Measurements from ENCODE around the gene THAP3.

THAP3 gene

DNA sequence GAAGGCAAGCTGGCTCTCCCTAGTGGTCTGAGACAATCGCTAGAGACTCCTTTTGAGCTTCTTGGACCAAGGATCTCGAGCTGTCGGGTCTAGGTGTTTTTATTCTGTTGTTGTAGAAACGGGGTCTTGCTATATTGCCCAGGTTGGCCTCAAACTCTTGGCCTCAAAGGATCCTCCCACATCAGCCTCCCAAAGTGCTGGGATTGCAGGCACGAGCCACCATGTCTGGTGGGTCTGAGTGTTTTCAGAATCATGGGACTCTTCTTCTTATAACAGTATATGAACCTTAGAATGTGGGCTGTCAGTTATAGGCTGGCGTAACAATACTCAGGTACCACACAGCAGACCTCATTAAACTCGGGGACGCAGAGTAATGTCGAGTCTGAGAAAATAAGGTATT is 43.8 kb downstream of the THAP3 start:
- no peak for DNase-seq (ENCODE audit: low read depth in 4 of 4, low spot score in 1 of 4)

DNA sequence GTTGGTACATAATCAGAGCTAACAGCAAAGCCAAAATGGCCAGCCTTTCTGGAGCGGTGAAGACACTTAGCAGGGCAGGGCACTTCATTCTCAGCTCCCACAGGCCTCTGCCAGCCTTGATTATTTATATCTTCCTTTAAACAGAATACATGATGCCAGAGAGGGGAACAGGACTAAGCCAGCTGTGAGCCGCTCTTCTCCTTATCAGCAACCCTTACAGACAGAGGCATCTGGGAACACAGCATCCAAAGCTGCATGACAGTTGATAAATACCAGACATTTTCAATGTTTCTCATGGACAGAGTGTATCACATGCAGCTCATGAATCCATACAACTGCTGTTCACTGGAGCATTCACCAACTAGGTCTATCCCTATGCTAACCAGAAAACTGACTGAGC is 47.9 kb downstream of the THAP3 start:
- no peak for DNase-seq (ENCODE audit: low read depth in 4 of 4, low spot score in 1 of 4)

DNA sequence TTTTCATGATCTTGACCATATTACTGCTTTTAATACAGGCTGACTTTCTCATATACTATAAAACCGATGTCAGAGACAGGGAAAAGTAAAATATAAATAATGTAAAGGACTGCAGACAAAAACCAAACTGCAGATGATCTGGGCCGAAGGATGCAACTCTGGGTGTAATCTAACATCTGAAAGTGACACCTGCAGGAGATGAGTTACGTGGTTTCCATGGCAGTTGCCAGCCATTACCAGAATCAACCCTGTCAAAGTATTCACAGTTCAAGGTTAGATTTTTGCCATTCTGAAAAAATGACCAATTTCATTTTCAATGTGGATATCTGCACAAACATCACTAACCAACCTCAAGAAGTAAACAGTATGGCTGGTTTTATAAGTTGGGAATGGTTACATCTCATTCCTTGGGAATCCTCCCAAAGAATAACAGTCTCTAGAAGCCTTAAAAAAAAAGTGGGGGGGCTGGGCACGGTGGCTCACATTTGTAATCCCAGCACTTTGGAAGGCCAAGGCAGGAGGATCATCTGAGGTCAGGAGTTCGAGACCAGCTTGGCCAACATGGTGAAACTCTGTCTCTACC is 49.2 kb downstream of the THAP3 start:
- DNase-seq (ENCODE audit: low read depth in 4 of 4, low spot score in 1 of 4) = no peak

DNA sequence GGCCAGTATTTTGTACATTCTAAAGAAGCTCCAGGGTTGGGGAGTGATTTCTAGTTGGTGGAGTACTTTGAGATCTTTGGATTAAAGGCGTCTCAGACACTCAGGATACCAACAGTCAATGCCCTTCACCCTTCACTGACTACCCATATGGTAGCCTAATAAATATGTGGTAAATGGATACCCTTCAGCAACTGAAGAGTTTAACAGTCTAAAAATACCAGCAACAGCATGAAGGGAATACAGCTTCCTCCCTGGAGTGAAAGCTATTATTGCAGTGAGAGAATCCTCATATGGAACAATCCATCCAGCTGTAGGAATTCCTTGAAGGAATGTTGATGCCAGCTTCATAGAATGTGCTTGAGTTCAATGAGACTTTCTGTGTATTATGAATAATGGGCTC is 50.1 kb downstream of the THAP3 start:
- no peak for DNase-seq (ENCODE audit: low read depth in 4 of 4, low spot score in 1 of 4)

DNA sequence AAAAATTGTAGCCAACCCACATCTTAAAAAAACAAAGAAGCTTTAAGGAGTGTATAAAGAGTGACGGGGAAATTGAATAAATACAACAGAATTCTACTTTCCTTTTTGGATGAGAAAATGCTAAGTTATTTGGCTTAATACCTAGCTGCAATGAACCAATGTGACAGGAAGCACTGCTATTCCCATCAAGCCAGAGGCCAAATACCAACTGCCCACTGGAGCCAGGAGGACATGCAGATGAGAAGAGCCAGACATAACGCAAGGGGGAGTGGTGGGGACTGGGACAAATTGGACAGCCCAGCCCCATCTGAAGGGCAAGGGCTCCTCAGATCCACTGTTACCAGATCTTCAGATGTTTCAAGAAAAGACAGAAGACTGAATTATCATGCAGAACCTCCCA is 51.3 kb downstream of the THAP3 start:
- no peak for DNase-seq (ENCODE audit: low read depth in 4 of 4, low spot score in 1 of 4)
